ENCODE measurements around the gene MYNN. TPM values are rescaled to one million over a fixed set of nuclear protein-coding genes. Genes with fewer than 3 reads are reported as not detected.

The MYNN gene
- total and polyA plus RNA-seq, 9 of the 15 experiments (the other 6 are each of a cell fraction or from before 2014, with no cell fraction given), result 10.4 to 35.7 (median 21.3) TPM

DNA sequence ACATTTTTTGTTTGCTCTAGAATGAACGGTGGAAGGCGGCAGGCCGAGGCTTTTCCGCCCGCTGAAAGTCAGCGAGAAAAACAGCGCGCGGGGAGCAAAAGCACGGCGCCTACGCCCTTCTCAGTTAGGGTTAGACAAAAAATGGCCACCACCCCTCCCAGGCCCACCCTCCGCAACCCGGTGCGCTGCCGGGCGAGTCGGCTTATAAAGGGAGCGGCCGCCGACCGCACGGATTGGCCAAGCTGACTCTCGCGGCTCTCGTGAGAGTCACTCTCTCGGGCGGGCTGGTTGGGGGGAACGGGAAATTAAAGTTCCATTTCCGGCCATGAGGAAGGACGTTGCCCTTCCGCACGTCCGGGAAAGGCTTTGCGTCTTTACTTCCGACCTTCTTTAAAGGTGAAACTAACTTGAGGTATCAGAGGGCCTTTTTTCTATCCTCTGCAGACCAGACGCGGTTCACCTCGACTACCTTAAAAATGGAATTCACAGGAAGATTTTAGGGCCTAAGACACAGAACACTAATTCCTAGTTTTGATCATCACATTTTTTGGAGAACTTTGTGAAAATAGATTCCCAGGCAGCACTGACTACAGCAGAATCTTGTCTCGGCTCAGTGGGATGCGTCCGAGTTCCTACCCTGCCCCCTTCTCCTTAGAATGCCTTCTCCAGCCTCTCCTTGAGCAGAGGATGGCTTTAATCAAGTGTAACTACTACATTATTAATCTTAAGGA lies 8.1 kb upstream of the MYNN start, which contains the start of gene TERC (continued):
- TF ChIP-seq PML (IDR thresholded peaks at IDR 0.05; ENCODE audit: low read length), result peak; percentile 79
- TF ChIP-seq RCOR1 (IDR thresholded peaks at IDR 0.05; ENCODE audit: borderline replicate concordance in 1 of 2, low read depth in 2 of 2, low read length in 2 of 2), result no peak
- TF ChIP-seq, protein P1, sequence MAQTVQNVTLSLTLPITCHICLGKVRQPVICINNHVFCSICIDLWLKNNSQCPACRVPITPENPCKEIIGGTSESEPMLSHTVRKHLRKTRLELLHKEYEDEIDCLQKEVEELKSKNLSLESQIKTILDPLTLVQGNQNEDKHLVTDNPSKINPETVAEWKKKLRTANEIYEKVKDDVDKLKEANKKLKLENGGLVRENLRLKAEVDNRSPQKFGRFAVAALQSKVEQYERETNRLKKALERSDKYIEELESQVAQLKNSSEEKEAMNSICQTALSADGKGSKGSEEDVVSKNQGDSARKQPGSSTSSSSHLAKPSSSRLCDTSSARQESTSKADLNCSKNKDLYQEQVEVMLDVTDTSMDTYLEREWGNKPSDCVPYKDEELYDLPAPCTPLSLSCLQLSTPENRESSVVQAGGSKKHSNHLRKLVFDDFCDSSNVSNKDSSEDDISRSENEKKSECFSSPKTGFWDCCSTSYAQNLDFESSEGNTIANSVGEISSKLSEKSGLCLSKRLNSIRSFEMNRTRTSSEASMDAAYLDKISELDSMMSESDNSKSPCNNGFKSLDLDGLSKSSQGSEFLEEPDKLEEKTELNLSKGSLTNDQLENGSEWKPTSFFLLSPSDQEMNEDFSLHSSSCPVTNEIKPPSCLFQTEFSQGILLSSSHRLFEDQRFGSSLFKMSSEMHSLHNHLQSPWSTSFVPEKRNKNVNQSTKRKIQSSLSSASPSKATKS (CRISPR knock-in tag; IDR thresholded peaks at IDR 0.05), result no peak
- no peak for TF ChIP-seq CAMTA2 (CRISPR knock-in tag; conservative IDR thresholded peaks at IDR 0.05)
- no peak; the same call in none of the 2 replicates for TF ChIP-seq LCOR (CRISPR knock-in tag; IDR thresholded peaks at IDR 0.05)
- TF ChIP-seq ZNF830 (CRISPR knock-in tag; IDR thresholded peaks at IDR 0.05), result peak; percentile 93; the same call in 1 of the 2 replicates
- peak; percentile 83; the same call in 1 of the 2 replicates for TF ChIP-seq ERF (CRISPR knock-in tag; IDR thresholded peaks at IDR 0.05)
- TF ChIP-seq HNRNPL (IDR thresholded peaks at IDR 0.05; ENCODE audit: low read depth, low read length), result no peak
- TF ChIP-seq ZNF764 (CRISPR knock-in tag; IDR thresholded peaks at IDR 0.05; ENCODE audit: low read depth), result no peak
- TF ChIP-seq KLF1 (tag; IDR thresholded peaks at IDR 0.05), result peak; percentile 64; the same call in 1 of the 2 replicates
- TF ChIP-seq ZNF77 (CRISPR knock-in tag; IDR thresholded peaks at IDR 0.05), result no peak
- no peak for TF ChIP-seq ZNF274 (IDR thresholded peaks at IDR 0.05; ENCODE audit: borderline replicate concordance, low read depth, low read length)
- no peak for TF ChIP-seq NR2C2 (CRISPR knock-in tag; IDR thresholded peaks at IDR 0.05)
- TF ChIP-seq NR2C2 (tag; IDR thresholded peaks at IDR 0.05), result peak; percentile 66; the same call in 1 of the 2 replicates
- TF ChIP-seq, protein P2, sequence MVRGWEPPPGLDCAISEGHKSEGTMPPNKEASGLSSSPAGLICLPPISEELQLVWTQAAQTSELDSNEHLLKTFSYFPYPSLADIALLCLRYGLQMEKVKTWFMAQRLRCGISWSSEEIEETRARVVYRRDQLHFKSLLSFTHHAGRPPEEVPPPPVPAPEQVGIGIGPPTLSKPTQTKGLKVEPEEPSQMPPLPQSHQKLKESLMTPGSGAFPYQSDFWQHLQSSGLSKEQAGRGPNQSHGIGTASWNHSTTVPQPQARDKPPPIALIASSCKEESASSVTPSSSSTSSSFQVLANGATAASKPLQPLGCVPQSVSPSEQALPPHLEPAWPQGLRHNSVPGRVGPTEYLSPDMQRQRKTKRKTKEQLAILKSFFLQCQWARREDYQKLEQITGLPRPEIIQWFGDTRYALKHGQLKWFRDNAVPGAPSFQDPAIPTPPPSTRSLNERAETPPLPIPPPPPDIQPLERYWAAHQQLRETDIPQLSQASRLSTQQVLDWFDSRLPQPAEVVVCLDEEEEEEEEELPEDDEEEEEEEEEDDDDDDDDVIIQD (CRISPR knock-in tag; IDR thresholded peaks at IDR 0.05), result 0 out of 2 replicates have a peak, but pooled peaks have one; percentile 8
- no peak for TF ChIP-seq ZNF347 (CRISPR knock-in tag; IDR thresholded peaks at IDR 0.05; ENCODE audit: low read depth)

Data from K562 (cell line).